HCT116 (cell line): ENCODE results near the gene PON3.

Experiments
- EGR1 ChIP-seq: IDR thresholded peaks from 2 replicates; pipeline ENCODE4 v1.6.1; 2012; ENCODE audit warnings: low read depth
- EZH2 ChIP-seq: fragments of 200-600 bp; sonication (generic); IDR thresholded peaks from 2 replicates; pipeline ENCODE4 v1.6.1; 2017; ENCODE audit warnings: antibody characterized with exemption, mixed run types
- EZH2phosphoT487 ChIP-seq: fragments of 200-600 bp; IDR thresholded peaks from 2 replicates; pipeline ENCODE4 v1.6.1; 2018; ENCODE audit warnings: antibody characterized with exemption, borderline replicate concordance
- POLR2A ChIP-seq: IDR thresholded peaks from 2 replicates; pipeline ENCODE4 v1.7.0; 2011; ENCODE audit warnings: borderline replicate concordance; ENCODE audit not compliant: insufficient read depth, insufficient read length; ENCODE audit errors: extremely low read depth
- SP1 ChIP-seq: IDR thresholded peaks from 2 replicates; pipeline ENCODE4 v1.6.1; 2012; ENCODE audit warnings: low read depth
- SRF ChIP-seq: IDR thresholded peaks from 2 replicates; pipeline ENCODE4 v1.6.1; 2012; ENCODE audit warnings: low read depth
- ZFX ChIP-seq: fragments of 450-650 bp; IDR thresholded peaks from 2 replicates; pipeline ENCODE4 v1.6.1; 2017
- ZNF274 ChIP-seq: fragments of 200-500 bp; sonication (Bioruptor generic); IDR thresholded peaks from 2 replicates; pipeline ENCODE4 v1.6.1; 2014; ENCODE audit warnings: mild to moderate bottlenecking, low read depth, low read length, inconsistent platforms
- TF ChIP-seq, protein P1 (sequence below), 3 experiments: fragments of 200-600 bp in 1 of 3; sonication (generic) in 1 of 3; IDR thresholded peaks in 2 of 3; conservative IDR thresholded peaks in 1 of 3; 2 replicates each; pipeline ENCODE4 v1.5.1; 2012 to 2017; ENCODE audit warnings: low read depth in 2 of 3, low read length in 2 of 3, antibody characterized with exemption in 1 of 3, borderline replicate concordance in 1 of 3, control low read depth in 1 of 3, mild to moderate bottlenecking in 1 of 3, mixed read lengths in 1 of 3, mixed run types in 1 of 3, moderate library complexity in 1 of 3; ENCODE audit not compliant: insufficient read depth in 1 of 3
- TF ChIP-seq, protein P2 (sequence below): IDR thresholded peaks from 2 replicates; pipeline ENCODE4 v1.6.1; 2012
- TF ChIP-seq, protein P3 (sequence below): IDR thresholded peaks from 2 replicates; pipeline ENCODE4 v1.6.1; 2012

DNA sequence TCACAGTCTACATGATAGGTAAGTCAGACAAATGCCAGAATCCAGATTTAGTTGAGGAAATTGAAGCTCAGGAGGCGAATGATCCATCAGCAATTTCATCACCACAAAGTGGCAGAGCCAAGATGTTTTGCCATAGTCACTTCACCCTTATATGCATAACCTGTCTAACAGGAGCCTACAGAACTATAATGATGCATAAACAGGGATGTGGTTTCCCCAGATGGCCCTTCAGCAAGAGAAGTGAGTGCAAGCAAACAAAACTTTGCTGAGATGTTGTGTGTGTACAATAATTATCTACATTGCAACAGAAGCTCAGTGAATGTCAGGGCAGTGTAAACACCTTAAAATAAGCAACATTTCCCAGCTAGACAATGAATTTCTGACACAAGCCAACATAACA, 28.6 kb downstream of the PON3 start:
- TF ChIP-seq POLR2A: no peak
- TF ChIP-seq, protein P1, sequence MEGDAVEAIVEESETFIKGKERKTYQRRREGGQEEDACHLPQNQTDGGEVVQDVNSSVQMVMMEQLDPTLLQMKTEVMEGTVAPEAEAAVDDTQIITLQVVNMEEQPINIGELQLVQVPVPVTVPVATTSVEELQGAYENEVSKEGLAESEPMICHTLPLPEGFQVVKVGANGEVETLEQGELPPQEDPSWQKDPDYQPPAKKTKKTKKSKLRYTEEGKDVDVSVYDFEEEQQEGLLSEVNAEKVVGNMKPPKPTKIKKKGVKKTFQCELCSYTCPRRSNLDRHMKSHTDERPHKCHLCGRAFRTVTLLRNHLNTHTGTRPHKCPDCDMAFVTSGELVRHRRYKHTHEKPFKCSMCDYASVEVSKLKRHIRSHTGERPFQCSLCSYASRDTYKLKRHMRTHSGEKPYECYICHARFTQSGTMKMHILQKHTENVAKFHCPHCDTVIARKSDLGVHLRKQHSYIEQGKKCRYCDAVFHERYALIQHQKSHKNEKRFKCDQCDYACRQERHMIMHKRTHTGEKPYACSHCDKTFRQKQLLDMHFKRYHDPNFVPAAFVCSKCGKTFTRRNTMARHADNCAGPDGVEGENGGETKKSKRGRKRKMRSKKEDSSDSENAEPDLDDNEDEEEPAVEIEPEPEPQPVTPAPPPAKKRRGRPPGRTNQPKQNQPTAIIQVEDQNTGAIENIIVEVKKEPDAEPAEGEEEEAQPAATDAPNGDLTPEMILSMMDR (IDR thresholded peaks at IDR 0.05 in 2 of 3, conservative IDR thresholded peaks at IDR 0.05 in 1 of 3; ENCODE audit: borderline replicate concordance in 1 of 3, insufficient read depth in 1 of 3, low read depth in 2 of 3, low read length in 2 of 3): no peak
- TF ChIP-seq EZH2phosphoT487: no peak
- TF ChIP-seq SP1: no peak
- TF ChIP-seq ZNF274: no peak
- no peak for TF ChIP-seq EZH2
- TF ChIP-seq ZFX: no peak
- TF ChIP-seq, protein P2, sequence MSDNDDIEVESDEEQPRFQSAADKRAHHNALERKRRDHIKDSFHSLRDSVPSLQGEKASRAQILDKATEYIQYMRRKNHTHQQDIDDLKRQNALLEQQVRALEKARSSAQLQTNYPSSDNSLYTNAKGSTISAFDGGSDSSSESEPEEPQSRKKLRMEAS: no peak
- TF ChIP-seq, protein P3, sequence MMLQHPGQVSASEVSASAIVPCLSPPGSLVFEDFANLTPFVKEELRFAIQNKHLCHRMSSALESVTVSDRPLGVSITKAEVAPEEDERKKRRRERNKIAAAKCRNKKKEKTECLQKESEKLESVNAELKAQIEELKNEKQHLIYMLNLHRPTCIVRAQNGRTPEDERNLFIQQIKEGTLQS: no peak
- TF ChIP-seq SRF: no peak
- TF ChIP-seq EGR1: no peak
